NCI-H524 treated with DMSO at 0.1 percent for 48 hours (cell line): ENCODE measurements around the gene SLC35E2B.

Experiments
- DNase-seq: peaks from one replicate; lab custom pipeline; 2025; lab: John Stamatoyannopoulos, UW

The SLC35E2B gene

DNA sequence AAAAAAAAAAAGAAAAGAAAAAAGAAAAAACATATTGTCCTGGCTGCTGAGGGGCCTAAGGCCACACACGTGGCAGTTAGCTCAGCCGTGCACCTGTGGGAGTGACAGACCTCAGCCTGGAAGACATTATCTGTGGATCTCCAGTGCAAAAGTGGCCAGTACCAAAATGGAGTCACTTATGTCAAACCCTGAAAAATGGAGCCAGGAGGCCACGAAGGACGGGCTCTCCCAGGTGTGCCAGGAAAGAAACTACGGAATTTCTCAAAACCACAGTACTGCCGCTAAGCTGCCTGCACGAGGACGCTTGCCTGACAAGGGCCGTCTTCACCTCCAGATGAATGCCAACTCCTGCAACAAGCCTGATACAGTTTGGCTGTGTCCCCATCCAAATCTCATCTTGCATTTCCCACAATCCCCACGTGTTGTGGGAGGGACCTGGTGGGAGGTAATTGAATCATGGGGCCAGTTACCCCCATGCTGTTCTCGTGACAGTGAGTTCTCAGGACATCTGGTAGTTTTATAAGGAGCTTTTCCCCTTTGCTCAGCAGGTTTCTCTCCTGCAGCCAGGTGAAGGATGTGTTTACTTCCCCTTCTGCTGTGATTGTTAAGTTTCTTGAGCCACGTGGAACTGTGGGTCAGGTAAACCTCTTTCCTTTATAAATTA is 82.6 kb downstream of the SLC35E2B start:
- no peak for DNase-seq
